RKO (cell line): ENCODE data around the gene BUB1B.

Experiments
- DNase-seq: peaks from one replicate; pipeline ENCODE4 v3.0.0-alpha.2; 2016; ENCODE audit warnings: low spot score

The BUB1B gene

GRCh38 chr15:40240619-40241221, 79.9 kb downstream of the BUB1B start:
- no peak for DNase-seq

- DNase-seq = no peak
Measured at GRCh38 chr15:40241269-40242212, 80.7 kb downstream of the BUB1B start.

GRCh38 chr15:40242213-40242599, 81.3 kb downstream of the BUB1B start:
- no peak for DNase-seq

GRCh38 chr15:40242601-40243000, 81.7 kb downstream of the BUB1B start:
- no peak for DNase-seq

- DNase-seq = no peak
Measured at GRCh38 chr15:40243126-40243810, 82.4 kb downstream of the BUB1B start.

GRCh38 chr15:40244961-40245523, 84.2 kb downstream of the BUB1B start:
- no peak for DNase-seq

- no peak for DNase-seq
Measured at GRCh38 chr15:40245666-40246450, 85.0 kb downstream of the BUB1B start.

- DNase-seq = no peak
Measured at GRCh38 chr15:40246496-40247280, 85.8 kb downstream of the BUB1B start.

GRCh38 chr15:40247406-40247971, 86.6 kb downstream of the BUB1B start:
- no peak for DNase-seq

- DNase-seq = no peak
Measured at GRCh38 chr15:40248006-40248783, 87.3 kb downstream of the BUB1B start.

GRCh38 chr15:40249477-40250303, 88.8 kb downstream of the BUB1B start:
- no peak for DNase-seq

GRCh38 chr15:40250304-40250656, 89.4 kb downstream of the BUB1B start:
- no peak for DNase-seq

- DNase-seq = no peak
Measured at GRCh38 chr15:40250771-40251483, 90.1 kb downstream of the BUB1B start.

- DNase-seq = no peak
Measured at GRCh38 chr15:40251486-40252140, 90.7 kb downstream of the BUB1B start.

- DNase-seq = no peak
Measured at GRCh38 chr15:40252141-40252437, 91.2 kb downstream of the BUB1B start.

GRCh38 chr15:40252438-40253166, 91.7 kb downstream of the BUB1B start:
- peak; percentile 34 for DNase-seq

GRCh38 chr15:40253167-40253790, 92.4 kb downstream of the BUB1B start:
- DNase-seq = no peak
